NT2/D1 (cell line): ENCODE measurements around the gene COMT.
"Not testable (repeated sequence)": the region's sequence is repeated elsewhere in the genome, so short reads cannot be mapped to it uniquely, and the experiment has no call there.

Source experiments
- DNase-seq: peaks from one replicate; pipeline ENCODE4 v3.0.0-alpha.2; 2011; ENCODE audit warnings: low read depth, low spot score
- H3K27me3 ChIP-seq: 2 replicates; pipeline ENCODE4 v1.6.0; 2011; ENCODE audit warnings: mild to moderate bottlenecking; ENCODE audit not compliant: insufficient read length, insufficient read depth
- H3K36me3 ChIP-seq: 2 replicates; pipeline ENCODE4 v1.6.1; 2011; ENCODE audit warnings: mild to moderate bottlenecking, low read length, mixed read lengths; ENCODE audit not compliant: insufficient read depth, insufficient read length
- H3K4me1 ChIP-seq: 2 replicates; pipeline ENCODE4 v1.5.1; 2011; ENCODE audit not compliant: insufficient read depth, insufficient read length
- H3K4me3 ChIP-seq: 2 replicates; pipeline ENCODE4 v1.5.1; 2011; ENCODE audit warnings: low read depth; ENCODE audit not compliant: insufficient read length
- H3K9ac ChIP-seq: 2 replicates; pipeline ENCODE4 v1.6.0; 2011; ENCODE audit warnings: low read depth; ENCODE audit not compliant: insufficient read length
- H3K9me3 ChIP-seq: 2 replicates; pipeline ENCODE4 v1.5.1; 2011; ENCODE audit warnings: mild to moderate bottlenecking, low read length; ENCODE audit not compliant: insufficient read depth
- SUZ12 ChIP-seq: IDR thresholded peaks from 2 replicates; pipeline ENCODE4 v1.6.1; 2011; ENCODE audit not compliant: insufficient read length, insufficient read depth; ENCODE audit errors: extremely low read depth
- YY1 ChIP-seq: IDR thresholded peaks from 2 replicates; pipeline ENCODE4 v1.6.1; 2011; ENCODE audit not compliant: insufficient read length, insufficient read depth
- ZNF274 ChIP-seq: IDR thresholded peaks from 2 replicates; pipeline ENCODE4 v1.6.1; 2011; ENCODE audit warnings: mild to moderate bottlenecking, low read depth, low read length

Gene COMT

DNA sequence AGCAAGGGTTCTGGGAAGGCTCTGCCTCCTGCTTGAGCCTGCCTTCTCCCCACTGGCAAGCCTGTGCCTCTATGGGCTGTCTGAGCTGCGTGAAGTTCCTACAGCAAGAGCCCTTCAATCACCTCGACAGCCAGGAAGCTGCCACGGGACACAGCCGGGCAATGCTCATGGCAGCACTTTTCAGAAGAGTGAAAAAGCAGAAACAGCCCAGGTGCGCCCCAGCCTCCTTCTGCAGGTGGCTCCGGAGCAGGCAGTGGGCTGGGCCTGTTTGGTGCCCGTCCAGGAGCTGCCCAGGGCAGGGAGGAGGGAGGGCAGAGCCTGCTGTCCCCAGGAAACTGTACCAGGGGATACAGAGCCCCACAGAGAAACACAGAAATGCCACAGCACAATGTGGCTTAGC, 24.6 kb upstream of the COMT start:
- H3K36me3 ChIP-seq: peaks cover 43% of the 10 kb centered on the region
- TF ChIP-seq YY1: no peak
- DNase-seq: no peak

DNA sequence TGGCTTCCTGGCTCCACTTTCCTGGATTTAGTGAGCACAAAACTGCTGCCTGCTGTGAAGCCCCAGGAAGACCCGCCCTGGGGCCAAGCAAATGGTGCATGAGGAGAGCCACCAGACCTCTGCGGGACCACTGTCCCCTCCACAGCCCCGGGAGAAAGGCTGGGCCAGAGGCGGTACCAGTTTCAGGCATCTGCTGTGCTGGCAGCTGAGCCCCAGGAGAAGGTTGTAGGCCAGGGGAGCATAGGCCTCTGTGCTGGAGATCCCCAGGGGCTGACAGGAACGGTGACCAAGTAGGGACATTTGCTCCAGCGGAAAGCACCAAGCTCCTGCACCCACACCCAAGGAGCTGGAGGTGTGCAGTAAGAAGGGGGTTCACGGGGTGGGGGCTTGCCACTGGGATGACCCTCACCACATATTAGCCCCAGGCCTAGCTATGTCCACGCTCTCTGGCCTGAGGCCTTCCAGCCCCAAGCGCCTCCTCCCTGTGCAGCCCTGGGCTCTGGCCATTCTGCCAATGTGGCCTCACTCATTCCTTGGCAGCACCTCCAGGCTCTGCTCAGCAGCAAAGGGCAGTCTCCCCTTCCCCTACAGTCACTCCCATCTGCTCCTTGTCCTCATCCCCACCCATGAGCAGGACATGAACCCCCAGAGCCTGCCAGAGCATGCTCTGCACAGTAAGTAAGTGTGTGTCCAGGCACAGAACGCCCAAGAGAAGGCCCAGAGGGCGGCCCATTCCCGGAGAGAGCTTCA, 24.0 kb upstream of the COMT start:
- Histone ChIP-seq H3K9me3 (peaks cover 12% of the 10 kb centered on the region; the same call in 1 of the 2 replicates), H3K27me3 (no peaks in the 10 kb centered on the region), H3K4me3 (no peak overlapping the region), H3K4me1 (no peaks in the 10 kb centered on the region), H3K9ac (no peak overlapping the region), H3K36me3 (peaks cover 43% of the 10 kb centered on the region)
- TF ChIP-seq ZNF274: no peak
- TF ChIP-seq YY1: no peak
- no peak for TF ChIP-seq SUZ12
- DNase-seq: no peak

More for the DNA sequence above, 24.6 kb upstream of the COMT start:
- no peak overlapping the region for H3K9ac ChIP-seq
- no peaks in the 10 kb centered on the region for H3K4me1 ChIP-seq
- H3K27me3 ChIP-seq: no peaks in the 10 kb centered on the region
- peaks cover 12% of the 10 kb centered on the region; the same call in 1 of the 2 replicates for H3K9me3 ChIP-seq
- no peak overlapping the region for H3K4me3 ChIP-seq

DNA sequence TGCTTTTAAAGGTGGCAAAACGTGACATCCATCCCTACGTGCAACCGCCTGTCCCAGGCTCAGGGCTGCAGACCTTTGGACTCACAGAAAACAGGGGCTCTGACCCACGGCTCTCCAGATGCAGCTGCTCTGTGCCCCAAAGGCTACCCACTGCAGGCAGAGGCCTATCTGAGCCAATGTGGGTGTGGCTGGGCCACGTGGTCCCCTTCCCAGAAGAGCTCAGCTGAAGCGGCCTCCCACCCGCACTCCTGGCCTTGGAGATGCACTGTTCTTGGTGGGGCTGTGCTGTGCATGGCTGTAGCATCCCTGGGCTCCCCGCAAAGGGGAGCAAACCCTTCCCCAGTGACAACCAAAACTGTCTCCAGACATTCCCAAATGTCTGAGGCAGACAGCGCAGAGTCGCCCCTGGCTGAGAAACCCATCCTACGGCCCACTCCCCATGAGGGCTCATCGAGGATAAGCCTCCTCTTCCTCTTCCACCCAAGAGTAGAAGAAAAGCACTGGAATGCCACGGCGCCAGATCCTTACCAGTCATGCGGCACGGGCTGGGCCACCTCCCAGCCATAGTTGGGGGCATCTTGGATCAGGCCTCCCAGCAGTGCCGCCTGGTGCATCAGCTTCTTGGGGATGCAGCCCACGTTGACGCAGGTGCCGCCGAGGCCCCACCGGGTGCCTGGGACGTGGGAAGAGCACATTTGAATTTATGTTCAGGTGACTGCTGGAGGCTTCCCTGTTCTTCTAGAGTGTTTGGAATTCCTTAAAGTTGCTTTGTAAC, 23.1 kb upstream of the COMT start:
- Histone ChIP-seq H3K4me3 (no peak overlapping the region), H3K9ac (no peak overlapping the region), H3K36me3 (peaks cover 43% of the 10 kb centered on the region), H3K9me3 (peaks cover 11% of the 10 kb centered on the region; the same call in 1 of the 2 replicates), H3K27me3 (no peaks in the 10 kb centered on the region), H3K4me1 (no peaks in the 10 kb centered on the region)
- TF ChIP-seq YY1: no peak
- no peak for DNase-seq

- Histone ChIP-seq H3K36me3 (peaks cover 34% of the 10 kb centered on the region), H3K27me3 (no peaks in the 10 kb centered on the region), H3K9me3 (no peaks in the 10 kb centered on the region), H3K4me3 (no peak overlapping the region), H3K9ac (no peak overlapping the region), H3K4me1 (no peaks in the 10 kb centered on the region)
- TF ChIP-seq SUZ12 (no peak), ZNF274 (no peak), YY1 (no peak)
- DNase-seq: no peak
These were observed 21.7 kb upstream of the COMT start for GRCh38 chr22:19919701-19920363.

DNA sequence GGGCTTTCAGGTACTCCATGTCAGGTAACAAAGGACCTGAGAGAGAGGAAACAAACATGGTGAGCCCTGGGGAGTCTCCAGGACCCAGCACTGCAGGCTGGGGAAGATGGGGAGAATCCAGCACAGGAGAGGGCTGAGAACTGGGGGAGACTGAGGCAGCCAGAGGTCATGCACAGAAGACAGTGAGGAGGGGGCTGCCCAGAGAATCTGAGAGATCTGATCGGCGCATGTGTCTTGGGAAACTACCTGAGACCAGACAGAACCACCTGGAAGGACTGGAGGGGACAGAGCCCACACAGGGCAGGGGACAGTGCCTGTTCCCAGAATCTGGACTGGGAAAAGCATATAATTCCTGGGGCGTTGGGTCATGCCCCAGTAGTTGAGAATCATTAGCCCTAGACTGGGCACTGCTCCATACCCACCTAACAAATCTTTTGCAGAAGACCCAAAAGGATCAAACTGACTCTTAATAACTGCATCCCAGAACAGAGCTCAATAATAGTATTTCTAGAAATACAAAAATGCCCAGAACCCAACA, 20.0 kb upstream of the COMT start:
- no peak for DNase-seq
- TF ChIP-seq ZNF274: no peak
- TF ChIP-seq YY1: no peak
- no peak for TF ChIP-seq SUZ12
- Histone ChIP-seq H3K9me3 (no peaks in the 10 kb centered on the region), H3K9ac (no peak overlapping the region), H3K27me3 (no peaks in the 10 kb centered on the region), H3K36me3 (peaks cover 22% of the 10 kb centered on the region), H3K4me1 (no peaks in the 10 kb centered on the region), H3K4me3 (no peak overlapping the region)

DNA sequence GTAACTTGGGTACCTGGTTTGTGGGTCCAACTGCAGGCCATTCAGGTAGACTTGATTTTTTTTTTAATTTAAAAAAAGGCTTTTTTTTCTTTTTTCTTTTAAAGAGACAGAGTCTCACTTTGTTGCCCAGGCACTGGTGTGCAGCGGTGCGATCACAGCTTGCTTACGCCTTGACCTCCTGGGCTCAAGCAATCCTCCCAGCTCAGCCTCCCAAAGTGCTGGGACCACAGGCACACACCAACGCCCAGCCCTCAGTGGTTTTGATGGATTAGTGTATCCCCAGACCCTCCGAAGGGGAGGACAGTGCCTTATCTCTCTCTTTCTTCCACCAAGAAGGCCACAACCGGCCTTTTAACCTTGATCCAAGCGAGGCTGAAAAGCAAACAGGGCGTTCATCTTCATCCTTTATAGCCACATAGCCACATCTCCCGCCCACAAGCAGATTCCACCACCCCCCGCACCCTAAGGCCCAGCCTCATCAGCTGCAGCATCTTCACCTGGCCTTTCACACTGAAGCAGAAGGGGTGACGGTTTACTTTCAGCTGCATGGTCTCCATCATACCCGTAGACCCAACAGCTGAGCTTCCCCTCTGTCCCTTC, 17.6 kb upstream of the COMT start:
- no peak for DNase-seq
- Histone ChIP-seq H3K9me3 (no peaks in the 10 kb centered on the region), H3K27me3 (no peaks in the 10 kb centered on the region), H3K9ac (no peak overlapping the region), H3K4me3 (no peak overlapping the region), H3K4me1 (no peaks in the 10 kb centered on the region), H3K36me3 (peaks cover 4% of the 10 kb centered on the region)
- TF ChIP-seq ZNF274 (no peak), SUZ12 (no peak), YY1 (no peak)

GRCh38 chr22:19926028-19926427, 15.5 kb upstream of the COMT start:
- H3K27me3 ChIP-seq, H3K4me1 ChIP-seq, H3K4me3 ChIP-seq, H3K36me3 ChIP-seq, H3K9ac ChIP-seq, DNase-seq, H3K9me3 ChIP-seq: not testable (repeated sequence)
